ENCODE data around the gene CRY1. TPM values are rescaled to one million over a fixed set of nuclear protein-coding genes. Genes with fewer than 3 reads are reported as not detected.
"Not testable (repeated sequence)": the region's sequence is repeated elsewhere in the genome, so short reads cannot be mapped to it uniquely, and the experiment has no call there.

CRY1 gene
- total RNA-seq, 1 donor from 2014 or later: 35.6 TPM

GRCh38 chr12:106999446-106999845 is 93.9 kb downstream of the CRY1 start:
- DNase-seq: no peak

- DNase-seq: no peak
Observed at GRCh38 chr12:106997916-106998315, 95.4 kb downstream of the CRY1 start.

GRCh38 chr12:106996102-106996501 is 97.2 kb downstream of the CRY1 start:
- DNase-seq: not testable (repeated sequence)

GRCh38 chr12:106994579-106995220 is 98.6 kb downstream of the CRY1 start:
- no peak for DNase-seq

- no peak for DNase-seq
Observed at GRCh38 chr12:106987846-106988245, 105.5 kb downstream of the CRY1 start.

- peak; percentile 84 for DNase-seq
Observed at GRCh38 chr12:106986625-106987389, 106.5 kb downstream of the CRY1 start, which contains the start of gene MTERF2. MTERF2 (minus strand) TSS chr12:106987146; CDS start chr12:106978714, 8,432 bp downstream.

GRCh38 chr12:106986135-106986534 is 107.2 kb downstream of the CRY1 start:
- DNase-seq: no peak

GRCh38 chr12:106985479-106985878 is 107.9 kb downstream of the CRY1 start:
- DNase-seq: no peak

- DNase-seq: no peak
Observed at GRCh38 chr12:106984588-106985137, 108.7 kb downstream of the CRY1 start.

GRCh38 chr12:106982229-106982628 is 111.1 kb downstream of the CRY1 start:
- DNase-seq: no peak

GRCh38 chr12:106981788-106982187 is 111.6 kb downstream of the CRY1 start:
- peak; percentile 43 for DNase-seq

- DNase-seq: no peak
Observed at GRCh38 chr12:106980944-106981343, 112.4 kb downstream of the CRY1 start.

GRCh38 chr12:106978035-106978800 is 115.1 kb downstream of the CRY1 start:
- no peak for DNase-seq

- no peak for DNase-seq
Observed at GRCh38 chr12:106976668-106977067, 116.7 kb downstream of the CRY1 start.

- peak; percentile 70 for DNase-seq
Observed at GRCh38 chr12:106975993-106976658, 117.2 kb downstream of the CRY1 start.

GRCh38 chr12:106975098-106975497 is 118.3 kb downstream of the CRY1 start:
- no peak for DNase-seq

- DNase-seq: no peak
Observed at GRCh38 chr12:106974511-106974910, 118.8 kb downstream of the CRY1 start.

GRCh38 chr12:106973545-106973944 is 119.8 kb downstream of the CRY1 start:
- no peak for DNase-seq

GRCh38 chr12:106971065-106971464 is 122.3 kb downstream of the CRY1 start:
- DNase-seq: no peak

GRCh38 chr12:106964526-106964925 is 128.8 kb downstream of the CRY1 start:
- DNase-seq: no peak

- peak; percentile 21 for DNase-seq
Observed at GRCh38 chr12:106962286-106962685, 131.1 kb downstream of the CRY1 start.

- DNase-seq: no peak
Observed at GRCh38 chr12:106960443-106960842, 132.9 kb downstream of the CRY1 start.
